OCI-LY3 (cell line): ENCODE data around the gene COMT.

Experiments used
- H2AFZ ChIP-seq: fragments of 200-600, 300-600 bp; shearing (Covaris generic); 2 replicates; pipeline ENCODE4 v1.6.0; 2014; ENCODE audit warnings: antibody characterized with exemption, low read depth, low read length
- H3K27ac ChIP-seq: fragments of 200-600, 300-600 bp; sonication (generic); 2 replicates; pipeline ENCODE4 v1.5.1; 2014; ENCODE audit warnings: mild to moderate bottlenecking, low read length, moderate library complexity, mixed read lengths
- H3K27me3 ChIP-seq: fragments of 200-600, 300-600 bp; sonication (generic); 2 replicates; pipeline ENCODE4 v1.6.1; 2014; ENCODE audit warnings: low read depth, low read length, mixed read lengths
- H3K36me3 ChIP-seq: fragments of 200-600, 300-600 bp; sonication (generic); replicated peaks from 2 replicates; pipeline ENCODE3; 2014; ENCODE audit warnings: low read depth, low read length, mixed read lengths
- H3K4me1 ChIP-seq: fragments of 300-600, 200-600 bp; sonication (generic); 2 replicates; pipeline ENCODE4 v1.6.1; 2014; ENCODE audit warnings: low read length, mixed read lengths
- H3K4me2 ChIP-seq: fragments of 200-600, 300-600 bp; sonication (generic); 2 replicates; pipeline ENCODE4 v1.6.1; 2014; ENCODE audit warnings: low read length, mixed read lengths
- H3K4me3 ChIP-seq: fragments of 300-600, 200-600 bp; sonication (generic); 2 replicates; pipeline ENCODE4 v1.5.1; 2014; ENCODE audit warnings: antibody characterized with exemption, mild to moderate bottlenecking, low read length, moderate library complexity
- H3K79me2 ChIP-seq: fragments of 300-600, 200-600 bp; shearing (Covaris generic); 2 replicates; pipeline ENCODE4 v1.6.1; 2014; ENCODE audit warnings: mild to moderate bottlenecking, low read length, mixed read lengths
- H3K9ac ChIP-seq: fragments of 300-600, 200-600 bp; shearing (Covaris generic); 2 replicates; pipeline ENCODE4 v1.6.0; 2014; ENCODE audit warnings: mild to moderate bottlenecking, low read length, moderate library complexity
- H3K9me3 ChIP-seq: fragments of 200-600, 300-600 bp; shearing (Covaris generic); 2 replicates; pipeline ENCODE4 v1.6.1; 2014; ENCODE audit warnings: low read length, mixed read lengths; ENCODE audit not compliant: insufficient read depth
- H4K20me1 ChIP-seq: fragments of 200-600, 300-600 bp; sonication (generic); 2 replicates; pipeline ENCODE4 v1.6.1; 2016; ENCODE audit warnings: low read length, mixed read lengths; ENCODE audit not compliant: insufficient read depth
- CTCF ChIP-seq: fragments of 200-600, 300-600 bp; sonication (generic); IDR thresholded peaks from 2 replicates; pipeline ENCODE4 v1.5.1; 2014; ENCODE audit warnings: antibody characterized with exemption, low read length, low read depth
- EZH2phosphoT487 ChIP-seq: fragments of 200-600 bp; shearing (Covaris generic); IDR thresholded peaks from 2 replicates; pipeline ENCODE4 v1.6.1; 2018; ENCODE audit warnings: antibody characterized with exemption, mixed run types, low read depth

COMT gene

GRCh38 chr22:19895160-19895849, 46.3 kb upstream of the COMT start:
- Histone ChIP-seq H3K27me3 (no peaks in the 10 kb centered on the region), H3K9ac (no peak overlapping the region), H3K79me2 (no peaks in the 10 kb centered on the region), H2AFZ (no peak overlapping the region), H3K4me1 (no peaks in the 10 kb centered on the region), H4K20me1 (no peaks in the 10 kb centered on the region), H3K4me2 (no peak overlapping the region), H3K4me3 (no peak overlapping the region), H3K9me3 (peaks cover 6% of the 10 kb centered on the region; the same call in 1 of the 2 replicates), H3K36me3 (peaks cover 3% of the 10 kb centered on the region), H3K27ac (no peak overlapping the region)
- no peak for TF ChIP-seq CTCF
- TF ChIP-seq EZH2phosphoT487, result no peak

- peaks cover 3% of the 10 kb centered on the region for H3K36me3 ChIP-seq
- no peak overlapping the region for H3K27ac ChIP-seq
- no peak overlapping the region for H3K4me2 ChIP-seq
Measured at GRCh38 chr22:19896665-19897355, 44.8 kb upstream of the COMT start.

GRCh38 chr22:19897726-19898125, 43.8 kb upstream of the COMT start:
- H3K9ac ChIP-seq, result no peak overlapping the region
- no peak overlapping the region for H3K4me2 ChIP-seq
- H3K27ac ChIP-seq, result no peak overlapping the region
- peaks cover 3% of the 10 kb centered on the region for H3K36me3 ChIP-seq
- no peaks in the 10 kb centered on the region for H4K20me1 ChIP-seq
- no peak overlapping the region for H2AFZ ChIP-seq
- H3K9me3 ChIP-seq, result no peaks in the 10 kb centered on the region
- no peaks in the 10 kb centered on the region for H3K79me2 ChIP-seq
- TF ChIP-seq CTCF (no peak), EZH2phosphoT487 (no peak)
- H3K4me1 ChIP-seq, result no peaks in the 10 kb centered on the region
- H3K27me3 ChIP-seq, result no peaks in the 10 kb centered on the region
- no peak overlapping the region for H3K4me3 ChIP-seq

More at GRCh38 chr22:19896665-19897355, 44.8 kb upstream of the COMT start:
- H3K4me1 ChIP-seq, result no peaks in the 10 kb centered on the region
- H4K20me1 ChIP-seq, result no peaks in the 10 kb centered on the region
- no peak overlapping the region for H3K4me3 ChIP-seq
- H3K79me2 ChIP-seq, result no peaks in the 10 kb centered on the region
- H2AFZ ChIP-seq, result no peak overlapping the region
- no peak overlapping the region for H3K9ac ChIP-seq
- H3K27me3 ChIP-seq, result no peaks in the 10 kb centered on the region
- H3K9me3 ChIP-seq, result peaks cover 6% of the 10 kb centered on the region; the same call in 1 of the 2 replicates
- TF ChIP-seq CTCF (no peak), EZH2phosphoT487 (no peak)

GRCh38 chr22:19898145-19898544, 43.4 kb upstream of the COMT start:
- Histone ChIP-seq H3K4me2 (no peak overlapping the region), H3K79me2 (no peaks in the 10 kb centered on the region), H3K4me1 (no peaks in the 10 kb centered on the region), H4K20me1 (no peaks in the 10 kb centered on the region), H3K27me3 (no peaks in the 10 kb centered on the region), H3K36me3 (peaks cover 3% of the 10 kb centered on the region), H3K9me3 (no peaks in the 10 kb centered on the region), H2AFZ (no peak overlapping the region), H3K4me3 (no peak overlapping the region), H3K9ac (no peak overlapping the region), H3K27ac (no peak overlapping the region)
- TF ChIP-seq CTCF, result no peak
- no peak for TF ChIP-seq EZH2phosphoT487
